MM.1S (cell line): Measurements from ENCODE around the gene GRIK4.

Experiments used
- EZH2phosphoT487 ChIP-seq: fragments of 300-600 bp; sonication (generic); IDR thresholded peaks from 2 replicates; pipeline ENCODE4 v1.6.1; 2018; ENCODE audit warnings: antibody characterized with exemption, low read length
- TF ChIP-seq, protein P1 (sequence below): fragments of 300-600 bp; sonication (generic); IDR thresholded peaks from 2 replicates; pipeline ENCODE4 v1.5.1; 2016; ENCODE audit warnings: antibody characterized with exemption, low read length, mixed read lengths

DNA sequence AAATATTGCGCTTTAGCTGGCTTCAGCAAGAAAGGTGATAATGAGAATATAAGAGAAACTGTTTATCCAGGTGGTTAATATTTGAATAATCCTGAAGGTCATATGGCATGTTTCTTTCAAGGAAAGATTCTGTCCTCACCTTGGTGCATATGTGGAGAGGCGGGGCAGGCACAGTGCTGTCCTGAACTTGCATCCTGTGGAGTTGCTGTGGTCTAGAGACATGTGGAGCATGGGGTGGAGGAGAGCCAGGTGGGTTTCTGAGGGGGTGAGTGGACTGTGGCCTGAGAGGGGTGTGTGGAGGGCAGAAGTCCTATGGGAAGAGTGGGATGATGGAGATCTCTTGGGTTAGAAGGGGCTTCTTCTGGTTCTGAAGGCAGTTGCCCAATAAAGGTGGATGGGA lies 65.5 kb downstream of the GRIK4 start:
- TF ChIP-seq, protein P1, sequence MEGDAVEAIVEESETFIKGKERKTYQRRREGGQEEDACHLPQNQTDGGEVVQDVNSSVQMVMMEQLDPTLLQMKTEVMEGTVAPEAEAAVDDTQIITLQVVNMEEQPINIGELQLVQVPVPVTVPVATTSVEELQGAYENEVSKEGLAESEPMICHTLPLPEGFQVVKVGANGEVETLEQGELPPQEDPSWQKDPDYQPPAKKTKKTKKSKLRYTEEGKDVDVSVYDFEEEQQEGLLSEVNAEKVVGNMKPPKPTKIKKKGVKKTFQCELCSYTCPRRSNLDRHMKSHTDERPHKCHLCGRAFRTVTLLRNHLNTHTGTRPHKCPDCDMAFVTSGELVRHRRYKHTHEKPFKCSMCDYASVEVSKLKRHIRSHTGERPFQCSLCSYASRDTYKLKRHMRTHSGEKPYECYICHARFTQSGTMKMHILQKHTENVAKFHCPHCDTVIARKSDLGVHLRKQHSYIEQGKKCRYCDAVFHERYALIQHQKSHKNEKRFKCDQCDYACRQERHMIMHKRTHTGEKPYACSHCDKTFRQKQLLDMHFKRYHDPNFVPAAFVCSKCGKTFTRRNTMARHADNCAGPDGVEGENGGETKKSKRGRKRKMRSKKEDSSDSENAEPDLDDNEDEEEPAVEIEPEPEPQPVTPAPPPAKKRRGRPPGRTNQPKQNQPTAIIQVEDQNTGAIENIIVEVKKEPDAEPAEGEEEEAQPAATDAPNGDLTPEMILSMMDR: no peak
- no peak for TF ChIP-seq EZH2phosphoT487
